ENCODE measurements around the gene CXCL12. TPM values are rescaled to one million over a fixed set of nuclear protein-coding genes. Genes with fewer than 3 reads are reported as not detected.

CXCL12 gene
- total and polyA plus RNA-seq, 4 donors = 23.8 to 66.3 (median 41.8) TPM

DNA sequence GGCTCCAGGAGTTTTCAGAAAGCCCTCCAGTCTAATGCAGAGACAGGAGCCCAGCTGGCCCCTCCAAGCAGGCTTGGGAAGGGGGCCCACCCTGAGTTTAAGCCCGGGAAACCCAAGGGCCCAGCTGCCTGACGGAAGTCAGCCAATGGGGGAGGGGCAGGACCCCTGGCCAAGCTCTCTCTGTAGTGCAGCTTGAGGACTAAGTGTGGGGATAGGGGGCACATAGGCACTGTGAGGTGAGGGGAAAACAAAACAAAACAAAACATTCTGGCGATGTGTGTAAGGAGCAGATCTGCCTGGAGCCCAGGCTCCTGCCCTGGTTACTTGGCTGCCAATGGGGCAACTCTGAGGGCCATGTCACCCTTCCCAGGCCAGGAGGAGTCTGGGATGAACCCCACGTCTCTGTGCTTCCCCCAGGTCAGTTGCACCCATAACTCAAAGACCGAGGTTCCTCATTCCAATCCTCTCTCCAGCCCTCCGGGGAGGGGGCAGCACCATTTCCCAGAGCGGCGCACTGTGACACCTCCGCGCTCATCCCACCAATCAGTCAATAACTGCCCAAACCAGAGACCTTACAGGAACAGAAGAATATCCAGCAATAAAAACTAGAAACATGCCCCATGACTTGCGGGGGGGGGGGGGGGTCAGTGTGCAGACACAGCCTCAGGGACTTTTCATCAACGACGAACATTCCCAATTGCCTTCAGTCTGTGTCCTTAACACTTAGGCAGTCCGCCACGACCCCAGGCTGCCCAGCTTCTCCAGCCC is 1.7 kb downstream of the CXCL12 start:
- Histone ChIP-seq H3K27ac (ENCODE audit: low read depth in 1 of 2, low read length in 2 of 2) (peak overlapping the region; percentile 7 to 21), H3K9me3 (ENCODE audit: control insufficient read depth in 4 of 4, low read length in 3 of 4) (no peaks in the 10 kb centered on the region)

GRCh38 chr10:44382131-44382858 is 2.6 kb downstream of the CXCL12 start:
- H3K27me3 ChIP-seq (ENCODE audit: control insufficient read depth in 4 of 4, insufficient read depth in 4 of 4, low read length in 3 of 4) = no peaks in the 10 kb centered on the region

More for the DNA sequence above, 1.7 kb downstream of the CXCL12 start:
- Histone ChIP-seq H3K9ac (ENCODE audit: low read depth in 1 of 2, low read length in 2 of 2) (no peak overlapping the region), H3K4me3 (ENCODE audit: low read depth in 1 of 3, low read length in 3 of 3) (peak overlapping the region in 2 of 3 donors; percentile 47 to 61), H3K36me3 (ENCODE audit: control insufficient read depth in 4 of 4, insufficient read depth in 3 of 4, low read depth in 1 of 4, low read length in 3 of 4) (no peaks in the 10 kb centered on the region), H3K27me3 (ENCODE audit: control insufficient read depth in 4 of 4, insufficient read depth in 4 of 4, low read length in 3 of 4) (no peaks in the 10 kb centered on the region), H3K4me1 (ENCODE audit: control insufficient read depth in 4 of 4, insufficient read depth in 4 of 4, low read length in 3 of 4) (peaks cover 3 to 26% (median 11%) of the 10 kb centered on the region in 4 donors)
- TF ChIP-seq HNF4G (IDR thresholded peaks at IDR 0.05) (no peak), HNF4A (conservative IDR thresholded peaks at IDR 0.05) (no peak)
- DNase-seq (ENCODE audit: low spot score) = no peak
- 50% methylated on average over 15 of the region's 15 CpGs for WGBS

More at GRCh38 chr10:44382131-44382858, 2.6 kb downstream of the CXCL12 start:
- peak overlapping the region in 1 of 3 donors; percentile 16 for H3K4me3 ChIP-seq (ENCODE audit: low read depth in 1 of 3, low read length in 3 of 3)
- 79% methylated on average over 10 of the region's 10 CpGs for WGBS
- no peaks in the 10 kb centered on the region for H3K36me3 ChIP-seq (ENCODE audit: control insufficient read depth in 4 of 4, insufficient read depth in 3 of 4, low read depth in 1 of 4, low read length in 3 of 4)
- peak overlapping the region in 1 of 2 donors; percentile 21 for H3K27ac ChIP-seq (ENCODE audit: low read depth in 1 of 2, low read length in 2 of 2)
- DNase-seq (ENCODE audit: low spot score) = no peak
- H3K9me3 ChIP-seq (ENCODE audit: control insufficient read depth in 4 of 4, low read length in 3 of 4) = no peaks in the 10 kb centered on the region
- peaks cover 3 to 26% (median 11%) of the 10 kb centered on the region in 4 donors for H3K4me1 ChIP-seq (ENCODE audit: control insufficient read depth in 4 of 4, insufficient read depth in 4 of 4, low read length in 3 of 4)
- TF ChIP-seq RAD21 (IDR thresholded peaks at IDR 0.05) (no peak), FOXA1 (IDR thresholded peaks at IDR 0.05) (no peak), REST (IDR thresholded peaks at IDR 0.05) (no peak), CTCF (IDR thresholded peaks at IDR 0.05; ENCODE audit: low read depth, low read length, missing input control) (no peak), EGR1 (IDR thresholded peaks at IDR 0.05; ENCODE audit: low read depth in 2 of 2) (no peak), FOXA2 (IDR thresholded peaks at IDR 0.05) (no peak), GABPA (IDR thresholded peaks at IDR 0.05 in 1 of 2, conservative IDR thresholded peaks at IDR 0.05 in 1 of 2) (no peak), JUND (IDR thresholded peaks at IDR 0.05) (no peak), HNF4G (IDR thresholded peaks at IDR 0.05) (no peak), YY1 (IDR thresholded peaks at IDR 0.05) (no peak), MAX (IDR thresholded peaks at IDR 0.05) (no peak), NR2F2 (IDR thresholded peaks at IDR 0.05) (no peak), RXRA (IDR thresholded peaks at IDR 0.05) (no peak), SP1 (IDR thresholded peaks at IDR 0.05) (no peak), TAF1 (conservative IDR thresholded peaks at IDR 0.05) (no peak), ZBTB33 (IDR thresholded peaks at IDR 0.05) (no peak)
- TF ChIP-seq, protein P1, sequence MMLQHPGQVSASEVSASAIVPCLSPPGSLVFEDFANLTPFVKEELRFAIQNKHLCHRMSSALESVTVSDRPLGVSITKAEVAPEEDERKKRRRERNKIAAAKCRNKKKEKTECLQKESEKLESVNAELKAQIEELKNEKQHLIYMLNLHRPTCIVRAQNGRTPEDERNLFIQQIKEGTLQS (IDR thresholded peaks at IDR 0.05) = no peak
- H3K9ac ChIP-seq (ENCODE audit: low read depth in 1 of 2, low read length in 2 of 2) = no peak overlapping the region
